GM21825 (cell line): Measurements from ENCODE around the gene USP46.

ENCODE experiments used
- ATAC-seq: cut with Tn5 transposase; IDR thresholded peaks from one replicate; pipeline ENCODE4 v1.9.1; 2021; ENCODE audit warnings: mild to moderate bottlenecking, moderate library complexity; ENCODE audit not compliant: unreplicated experiment

USP46 gene, protein sequence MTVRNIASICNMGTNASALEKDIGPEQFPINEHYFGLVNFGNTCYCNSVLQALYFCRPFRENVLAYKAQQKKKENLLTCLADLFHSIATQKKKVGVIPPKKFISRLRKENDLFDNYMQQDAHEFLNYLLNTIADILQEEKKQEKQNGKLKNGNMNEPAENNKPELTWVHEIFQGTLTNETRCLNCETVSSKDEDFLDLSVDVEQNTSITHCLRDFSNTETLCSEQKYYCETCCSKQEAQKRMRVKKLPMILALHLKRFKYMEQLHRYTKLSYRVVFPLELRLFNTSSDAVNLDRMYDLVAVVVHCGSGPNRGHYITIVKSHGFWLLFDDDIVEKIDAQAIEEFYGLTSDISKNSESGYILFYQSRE

DNA sequence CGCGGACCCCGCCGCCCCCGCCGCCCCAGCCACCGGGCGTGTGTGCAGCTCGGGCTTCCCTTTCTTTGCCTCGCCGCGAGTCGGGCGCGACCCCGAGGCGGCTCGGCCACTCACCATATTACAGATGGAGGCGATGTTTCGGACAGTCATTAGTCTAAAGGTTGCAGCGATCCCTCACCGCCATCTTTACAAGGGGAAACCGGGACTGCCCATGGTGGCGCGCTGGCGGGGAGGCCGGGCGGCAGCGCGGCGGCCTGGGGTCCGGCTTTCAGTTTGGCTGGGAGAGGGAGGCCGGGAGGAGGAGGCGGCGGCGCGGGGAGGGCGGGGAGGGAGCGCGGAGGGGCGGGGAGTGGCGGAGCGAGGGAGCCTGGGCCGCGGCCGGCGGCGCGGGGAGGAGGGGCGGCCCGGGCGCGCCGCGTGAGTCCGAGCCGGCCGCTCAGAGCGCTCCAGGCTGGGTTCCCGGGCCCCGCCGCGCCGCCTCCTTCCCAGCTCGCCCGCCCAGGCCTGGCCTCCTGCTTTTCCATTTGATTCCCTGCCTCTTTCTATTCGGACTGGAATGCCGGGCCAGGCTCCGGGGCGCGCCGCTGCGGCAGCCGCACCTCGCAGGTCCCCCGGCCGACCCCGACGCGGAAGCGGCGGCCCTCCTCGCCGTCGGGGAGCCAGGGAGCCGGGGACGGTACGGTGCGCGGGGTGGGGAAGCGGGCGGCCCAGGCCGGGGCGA lies at the start of gene USP46:
Gene USP46, minus strand, starts transcription at position 301 of the 721 bp plus-strand sequence. Its CDS starts 151 bp downstream, at position 150.
- peak; percentile 80 for ATAC-seq

DNA sequence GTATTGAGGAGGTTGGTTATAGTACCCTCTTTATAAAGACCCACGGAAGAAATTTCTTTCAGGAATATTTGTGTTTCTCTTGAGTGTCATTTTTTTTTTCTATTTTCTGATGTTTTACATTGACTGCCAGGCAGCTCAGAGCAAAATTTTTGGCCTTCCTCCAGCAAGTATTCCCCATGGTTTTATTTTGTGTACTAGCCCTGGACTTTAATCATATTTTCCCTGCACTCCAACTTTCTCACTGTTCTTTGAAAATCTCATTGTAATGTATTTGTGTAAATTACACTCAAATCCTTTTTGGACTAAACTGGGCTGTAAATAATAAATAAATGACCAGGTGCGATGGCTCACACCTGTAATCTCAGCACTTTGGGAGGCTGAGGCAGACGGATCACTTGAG lies 45.6 kb upstream of the USP46 start:
- no peak for ATAC-seq

DNA sequence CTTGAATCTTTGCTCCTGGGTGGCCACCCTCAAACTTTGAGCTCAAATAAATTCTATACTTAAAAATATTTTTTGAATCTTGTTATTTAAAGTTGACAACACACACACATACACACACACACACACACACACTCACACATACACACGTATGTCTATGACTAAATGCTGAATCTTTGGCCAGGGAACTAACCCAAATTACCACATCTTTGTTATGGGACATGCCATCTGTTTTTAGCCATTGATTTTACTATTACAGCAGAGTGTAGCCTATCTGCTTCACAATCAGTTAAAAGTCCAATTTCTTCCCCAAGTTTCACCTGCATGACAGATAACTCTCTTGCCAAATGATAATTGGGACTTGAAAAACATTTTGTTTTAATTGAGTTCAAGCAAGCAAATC lies 45.0 kb upstream of the USP46 start:
- no peak for ATAC-seq

- peak; percentile 94 for ATAC-seq
These were observed 42.1 kb upstream of the USP46 start for GRCh38 chr4:52701207-52701606.

- no peak for ATAC-seq
These were observed 35.8 kb upstream of the USP46 start for GRCh38 chr4:52694936-52695335.

DNA sequence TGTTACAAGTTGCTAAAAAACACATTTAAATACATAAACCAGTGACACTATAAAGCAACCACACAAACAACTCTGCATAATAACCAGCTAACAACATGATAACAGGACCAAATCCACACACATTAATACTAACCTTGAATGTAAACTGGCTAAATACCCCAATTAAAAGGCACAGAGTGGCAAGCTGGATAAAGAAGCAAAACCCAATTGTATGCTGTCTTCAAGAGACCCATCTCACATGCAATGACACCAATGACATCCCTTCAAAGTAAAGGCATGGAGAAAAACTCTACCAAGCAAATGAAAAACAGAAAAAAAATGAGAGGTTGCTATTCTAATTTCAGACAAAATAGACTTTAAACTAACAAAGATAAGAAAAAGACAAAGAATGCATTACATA lies 34.4 kb upstream of the USP46 start:
- no peak for ATAC-seq

GRCh38 chr4:52689096-52689495 lies 30.0 kb upstream of the USP46 start:
- no peak for ATAC-seq

GRCh38 chr4:52687696-52688095 lies 28.6 kb upstream of the USP46 start:
- ATAC-seq = no peak

DNA sequence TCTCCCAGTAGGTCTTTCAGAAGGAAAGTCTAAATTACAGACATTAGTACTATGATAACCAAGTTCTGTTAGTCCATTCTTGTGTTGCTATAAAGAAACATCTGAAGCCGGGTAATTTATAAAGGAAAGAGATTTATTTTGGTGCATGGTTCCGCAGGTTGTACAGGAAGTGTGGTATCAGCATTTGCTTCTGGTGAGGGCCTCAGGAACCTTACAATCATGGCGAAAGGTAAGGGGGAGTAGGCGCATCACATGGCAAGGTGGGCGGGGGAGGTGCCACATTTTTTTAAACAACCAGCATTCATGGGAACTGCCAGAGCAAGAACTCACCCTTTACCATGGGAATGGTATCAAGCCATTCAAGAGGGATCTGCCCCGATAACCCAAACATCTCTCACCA lies 26.2 kb upstream of the USP46 start:
- ATAC-seq = no peak

DNA sequence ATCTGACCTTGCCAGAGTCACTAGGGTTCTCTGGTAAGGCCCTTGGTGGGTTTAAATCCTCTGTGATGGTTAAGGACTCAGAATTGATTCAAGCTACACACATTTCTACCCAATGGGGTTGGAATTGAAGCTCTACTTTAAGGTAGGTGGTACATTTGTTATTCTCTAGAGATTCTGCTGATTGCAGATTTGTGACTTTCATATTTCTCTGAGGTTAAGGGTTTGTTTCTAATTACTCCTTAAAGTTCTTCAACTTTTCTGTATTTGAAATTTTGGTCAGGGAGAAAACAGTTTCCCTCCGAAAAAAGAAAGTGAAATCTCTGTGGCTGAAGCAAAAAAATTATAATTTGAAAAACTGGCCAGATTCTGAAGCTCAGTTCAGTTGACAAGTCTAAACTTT lies 25.8 kb upstream of the USP46 start:
- no peak for ATAC-seq

DNA sequence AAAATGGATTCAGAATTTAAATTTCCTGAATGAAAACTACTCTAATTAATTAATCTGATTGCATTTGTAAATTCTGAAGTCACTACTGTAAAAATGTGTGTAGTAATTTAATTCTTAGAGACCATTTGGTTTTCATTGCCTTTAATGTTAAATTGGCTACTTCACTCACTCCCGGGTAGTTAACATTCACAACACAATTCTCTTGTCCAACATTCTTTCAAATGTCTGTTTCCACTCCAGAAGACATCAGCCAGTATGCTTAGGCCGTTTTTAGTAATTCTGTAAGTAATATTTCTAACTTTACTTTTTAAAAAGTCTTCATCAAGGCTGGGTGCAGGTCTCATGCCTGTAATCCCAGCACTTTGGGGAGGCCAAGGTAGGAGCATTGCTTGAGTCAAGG lies 21.3 kb upstream of the USP46 start:
- ATAC-seq = no peak

- ATAC-seq = no peak
These were observed 17.4 kb upstream of the USP46 start for GRCh38 chr4:52676536-52676935.

DNA sequence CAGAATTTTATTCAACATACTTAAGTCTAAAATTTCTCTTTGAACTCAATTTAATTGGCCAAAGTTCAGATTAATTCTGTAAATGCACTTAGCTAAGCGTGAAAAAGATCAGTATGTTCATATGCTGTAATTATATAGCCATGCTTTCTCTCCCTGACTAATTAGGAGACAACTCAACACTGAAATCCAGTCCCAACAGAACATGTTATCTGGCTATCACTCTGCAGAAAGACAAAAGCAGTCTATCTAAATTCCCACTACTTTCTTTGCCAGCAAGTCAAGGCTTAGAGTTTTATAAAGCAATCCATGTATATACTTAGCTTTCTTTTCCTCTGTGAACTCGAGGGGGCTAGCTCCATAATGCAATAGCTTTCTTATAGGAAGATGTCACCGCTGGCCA lies 16.0 kb upstream of the USP46 start:
- ATAC-seq = no peak

GRCh38 chr4:52670739-52671138 lies 11.6 kb upstream of the USP46 start:
- ATAC-seq = no peak

DNA sequence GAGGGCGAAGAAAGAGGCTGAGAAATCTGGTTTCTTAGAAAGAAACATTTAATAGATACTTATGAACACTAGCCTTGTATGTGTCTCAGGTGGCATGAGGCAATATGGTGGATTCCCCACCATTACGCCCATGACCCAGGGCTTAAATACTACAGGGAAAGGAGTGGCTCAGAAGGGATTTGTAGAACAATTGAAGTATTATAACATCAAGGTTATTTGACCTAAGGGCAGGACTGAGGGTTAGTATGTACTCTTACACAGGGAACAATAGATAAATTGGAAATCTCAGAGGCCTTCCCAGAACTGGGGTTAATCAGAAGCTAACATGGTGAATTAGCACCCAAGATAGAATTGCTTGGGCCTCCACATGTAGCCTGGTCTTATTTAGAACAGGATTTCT lies 11.0 kb upstream of the USP46 start:
- ATAC-seq = no peak

DNA sequence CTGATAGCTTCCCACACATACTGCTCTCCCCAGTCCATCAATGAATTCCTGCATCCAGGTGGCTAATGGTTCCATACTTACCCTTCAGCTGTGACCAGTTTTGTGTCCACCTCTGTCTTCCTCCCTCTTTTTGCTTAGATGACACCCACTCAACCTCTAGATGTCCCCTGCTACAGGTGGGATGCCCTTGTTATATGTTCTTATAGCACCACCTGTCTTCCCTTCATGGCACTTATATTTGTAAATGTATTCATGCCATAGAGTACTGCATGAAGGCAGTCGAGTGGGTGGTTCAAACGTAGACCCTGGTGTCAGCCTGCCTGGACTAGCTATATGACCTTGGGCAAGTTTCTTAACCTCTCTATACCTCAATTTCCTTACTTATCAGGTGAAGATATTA lies 6.5 kb upstream of the USP46 start:
- ATAC-seq = peak; percentile 81

DNA sequence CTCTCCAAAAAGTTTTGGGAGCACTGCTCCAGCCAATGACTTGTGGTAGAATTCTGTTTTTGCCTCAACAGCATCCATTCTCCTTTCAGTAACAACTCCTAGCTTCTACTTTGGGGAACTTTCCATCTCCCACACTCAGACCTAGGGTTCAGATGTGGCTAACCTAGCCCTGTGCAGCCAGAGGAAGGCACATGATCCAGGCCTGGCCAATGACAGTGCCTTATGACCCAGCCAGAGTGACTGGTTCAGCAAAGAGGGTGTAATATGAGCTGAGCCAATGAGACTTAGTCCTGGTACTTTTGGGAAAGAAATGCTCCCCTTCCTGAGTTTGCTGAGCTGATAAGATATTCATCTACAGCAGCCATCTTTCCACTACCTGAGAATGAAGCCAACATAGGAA lies 5.4 kb upstream of the USP46 start:
- ATAC-seq = no peak

- ATAC-seq = no peak
These were observed 3.0 kb upstream of the USP46 start for GRCh38 chr4:52661966-52662690.

- ATAC-seq = no peak
These were observed 1.5 kb upstream of the USP46 start for GRCh38 chr4:52660643-52661042.

- ATAC-seq = peak; percentile 30
These were observed 691 bp upstream of the USP46 start for GRCh38 chr4:52659722-52660261.

GRCh38 chr4:52658641-52659000 lies 480 bp downstream of the USP46 start:
- peak; percentile 14 for ATAC-seq
